WI38 (cell line): Measurements from ENCODE around the gene ANKRD24.
"Not testable (repeated sequence)": the region's sequence is repeated elsewhere in the genome, so short reads cannot be mapped to it uniquely, and the experiment has no call there.

Experiments used
- H3K4me3 ChIP-seq: 2 replicates; pipeline ENCODE4 v1.5.1; 2011; ENCODE audit warnings: low read depth, mild to moderate bottlenecking, control low read depth, low read length
- TF ChIP-seq, protein P1 (sequence below): IDR thresholded peaks from 2 replicates; pipeline ENCODE4 v1.5.1; 2012; ENCODE audit warnings: low read depth, mild to moderate bottlenecking, control low read depth, low read length

The ANKRD24 gene

GRCh38 chr19:4144666-4145249, 37.7 kb upstream of the ANKRD24 start:
- no peak overlapping the region for H3K4me3 ChIP-seq
- TF ChIP-seq, protein P1, sequence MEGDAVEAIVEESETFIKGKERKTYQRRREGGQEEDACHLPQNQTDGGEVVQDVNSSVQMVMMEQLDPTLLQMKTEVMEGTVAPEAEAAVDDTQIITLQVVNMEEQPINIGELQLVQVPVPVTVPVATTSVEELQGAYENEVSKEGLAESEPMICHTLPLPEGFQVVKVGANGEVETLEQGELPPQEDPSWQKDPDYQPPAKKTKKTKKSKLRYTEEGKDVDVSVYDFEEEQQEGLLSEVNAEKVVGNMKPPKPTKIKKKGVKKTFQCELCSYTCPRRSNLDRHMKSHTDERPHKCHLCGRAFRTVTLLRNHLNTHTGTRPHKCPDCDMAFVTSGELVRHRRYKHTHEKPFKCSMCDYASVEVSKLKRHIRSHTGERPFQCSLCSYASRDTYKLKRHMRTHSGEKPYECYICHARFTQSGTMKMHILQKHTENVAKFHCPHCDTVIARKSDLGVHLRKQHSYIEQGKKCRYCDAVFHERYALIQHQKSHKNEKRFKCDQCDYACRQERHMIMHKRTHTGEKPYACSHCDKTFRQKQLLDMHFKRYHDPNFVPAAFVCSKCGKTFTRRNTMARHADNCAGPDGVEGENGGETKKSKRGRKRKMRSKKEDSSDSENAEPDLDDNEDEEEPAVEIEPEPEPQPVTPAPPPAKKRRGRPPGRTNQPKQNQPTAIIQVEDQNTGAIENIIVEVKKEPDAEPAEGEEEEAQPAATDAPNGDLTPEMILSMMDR, result no peak

GRCh38 chr19:4149518-4150288, 32.8 kb upstream of the ANKRD24 start:
- TF ChIP-seq, protein P1, result no peak
- H3K4me3 ChIP-seq, result no peak overlapping the region

- H3K4me3 ChIP-seq, result no peak overlapping the region
- TF ChIP-seq, protein P1, result no peak
These were observed 30.9 kb upstream of the ANKRD24 start for GRCh38 chr19:4151623-4152022.

- H3K4me3 ChIP-seq, result no peak overlapping the region
- TF ChIP-seq, protein P1, result no peak
These were observed 30.1 kb upstream of the ANKRD24 start for GRCh38 chr19:4152241-4152998.

DNA sequence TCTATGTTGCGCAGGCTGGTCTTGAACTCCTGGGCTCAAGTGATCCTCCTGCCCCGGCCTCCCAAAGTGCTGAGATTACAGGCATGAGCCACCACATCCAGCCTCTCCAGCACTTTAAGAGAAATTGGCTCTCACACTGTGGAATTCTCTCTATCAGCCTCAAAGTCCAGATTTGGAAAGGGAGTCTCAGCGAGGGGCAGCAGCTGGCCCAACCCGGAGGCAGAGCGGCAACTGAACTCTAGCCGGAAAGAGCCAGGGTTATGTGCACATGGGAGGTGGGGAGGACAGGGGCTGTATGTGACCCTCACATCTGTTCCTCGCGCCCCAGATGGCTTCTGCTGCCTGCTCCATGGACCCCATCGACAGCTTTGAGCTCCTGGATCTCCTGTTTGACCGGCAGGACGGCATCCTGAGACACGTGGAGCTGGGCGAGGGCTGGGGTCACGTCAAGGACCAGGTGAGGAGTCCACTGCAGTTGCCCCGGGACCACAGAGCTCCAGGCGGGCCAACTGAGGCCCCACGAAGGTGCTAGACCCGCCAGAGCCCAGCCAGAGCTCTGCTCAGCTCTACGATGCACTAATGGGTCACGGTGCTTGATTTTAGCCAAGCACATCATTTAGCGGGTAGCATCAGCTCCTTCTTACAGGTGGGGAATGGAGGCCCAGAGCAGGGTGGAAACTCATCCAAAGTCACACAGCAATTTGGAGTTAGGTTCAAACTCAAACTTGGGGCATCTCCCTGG, 27.7 kb upstream of the ANKRD24 start:
- H3K4me3 ChIP-seq, result no peak overlapping the region
- TF ChIP-seq, protein P1, result no peak

DNA sequence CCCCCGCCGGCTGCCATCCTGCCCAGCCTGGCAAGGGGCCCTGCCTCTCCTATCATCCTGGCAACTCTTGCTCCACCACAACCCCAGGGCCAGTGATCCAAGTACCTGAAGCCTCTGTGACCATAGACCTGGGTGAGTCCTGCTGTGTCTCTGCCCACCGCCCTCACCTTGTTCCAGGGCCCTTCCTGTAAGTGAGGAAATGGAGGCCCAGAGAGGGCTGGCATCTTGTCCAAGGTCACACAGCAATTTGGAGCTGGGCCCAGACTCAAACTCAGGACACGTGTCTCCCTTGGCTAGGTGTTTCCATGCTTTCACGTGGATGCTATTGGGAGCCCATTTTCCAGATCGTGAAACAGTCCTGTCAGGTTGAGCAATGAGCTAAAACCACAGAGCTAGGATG, 25.3 kb upstream of the ANKRD24 start:
- H3K4me3 ChIP-seq, result no peak overlapping the region
- TF ChIP-seq, protein P1, result no peak

- not testable (repeated sequence) for H3K4me3 ChIP-seq
These were observed 24.5 kb upstream of the ANKRD24 start for GRCh38 chr19:4157971-4158370.
